AG10803 (cell line): Measurements from ENCODE around the gene RANBP3.

ENCODE experiments used
- DNase-seq: peaks from one replicate; pipeline ENCODE4 v3.0.0; 2010; ENCODE audit warnings: low read depth
- H3K4me3 ChIP-seq: 2 replicates; pipeline ENCODE4 v1.5.1; 2011; ENCODE audit warnings: mild to moderate bottlenecking, low read length, control low read depth
- TF ChIP-seq, protein P1 (sequence below): conservative IDR thresholded peaks from 2 replicates; pipeline ENCODE4 v1.5.1; 2011; ENCODE audit warnings: mild to moderate bottlenecking, low read length, control low read depth, inconsistent platforms

Gene RANBP3

DNA sequence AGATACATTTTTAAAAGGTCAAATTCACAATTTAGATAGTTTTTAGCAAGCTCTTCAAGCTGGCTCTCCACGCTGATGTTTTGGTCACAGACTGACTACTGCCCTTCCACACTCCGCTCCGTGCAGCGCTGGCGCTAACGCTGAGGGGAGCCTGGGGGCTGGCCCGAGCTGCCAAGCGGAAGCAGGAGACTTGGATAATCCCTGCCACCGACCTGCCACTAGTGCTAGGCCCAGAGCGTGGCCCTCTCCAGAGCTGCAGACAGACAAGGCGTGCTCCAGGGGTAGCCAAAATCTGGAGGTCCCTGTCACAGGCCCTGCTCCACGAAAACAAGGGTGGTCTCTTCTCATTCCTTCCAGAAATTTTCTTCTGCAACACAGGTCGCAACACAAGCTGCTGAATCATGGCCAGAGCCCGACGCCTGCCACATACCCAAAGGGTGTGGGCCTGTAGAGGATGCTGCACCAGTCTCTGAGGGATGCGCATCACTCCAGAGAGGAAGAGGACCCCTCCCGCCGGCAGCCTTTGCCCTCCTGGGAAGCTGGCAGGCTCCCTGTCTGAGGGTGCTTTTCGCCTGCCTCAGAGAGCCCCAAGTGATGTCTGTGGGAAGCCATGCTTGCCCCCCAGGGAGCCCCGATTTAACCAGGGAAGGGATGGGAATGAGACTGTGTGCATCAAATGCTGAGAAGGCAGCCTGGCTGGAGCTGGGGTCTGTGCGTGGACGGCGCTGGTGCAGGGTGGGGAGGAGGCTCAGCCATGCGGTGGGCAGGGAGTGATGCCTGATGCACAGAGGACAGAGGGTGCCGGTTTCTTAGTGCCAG lies 42.3 kb downstream of the RANBP3 start:
- DNase-seq = no peak
- TF ChIP-seq, protein P1, sequence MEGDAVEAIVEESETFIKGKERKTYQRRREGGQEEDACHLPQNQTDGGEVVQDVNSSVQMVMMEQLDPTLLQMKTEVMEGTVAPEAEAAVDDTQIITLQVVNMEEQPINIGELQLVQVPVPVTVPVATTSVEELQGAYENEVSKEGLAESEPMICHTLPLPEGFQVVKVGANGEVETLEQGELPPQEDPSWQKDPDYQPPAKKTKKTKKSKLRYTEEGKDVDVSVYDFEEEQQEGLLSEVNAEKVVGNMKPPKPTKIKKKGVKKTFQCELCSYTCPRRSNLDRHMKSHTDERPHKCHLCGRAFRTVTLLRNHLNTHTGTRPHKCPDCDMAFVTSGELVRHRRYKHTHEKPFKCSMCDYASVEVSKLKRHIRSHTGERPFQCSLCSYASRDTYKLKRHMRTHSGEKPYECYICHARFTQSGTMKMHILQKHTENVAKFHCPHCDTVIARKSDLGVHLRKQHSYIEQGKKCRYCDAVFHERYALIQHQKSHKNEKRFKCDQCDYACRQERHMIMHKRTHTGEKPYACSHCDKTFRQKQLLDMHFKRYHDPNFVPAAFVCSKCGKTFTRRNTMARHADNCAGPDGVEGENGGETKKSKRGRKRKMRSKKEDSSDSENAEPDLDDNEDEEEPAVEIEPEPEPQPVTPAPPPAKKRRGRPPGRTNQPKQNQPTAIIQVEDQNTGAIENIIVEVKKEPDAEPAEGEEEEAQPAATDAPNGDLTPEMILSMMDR = no peak
- H3K4me3 ChIP-seq = no peak overlapping the region

DNA sequence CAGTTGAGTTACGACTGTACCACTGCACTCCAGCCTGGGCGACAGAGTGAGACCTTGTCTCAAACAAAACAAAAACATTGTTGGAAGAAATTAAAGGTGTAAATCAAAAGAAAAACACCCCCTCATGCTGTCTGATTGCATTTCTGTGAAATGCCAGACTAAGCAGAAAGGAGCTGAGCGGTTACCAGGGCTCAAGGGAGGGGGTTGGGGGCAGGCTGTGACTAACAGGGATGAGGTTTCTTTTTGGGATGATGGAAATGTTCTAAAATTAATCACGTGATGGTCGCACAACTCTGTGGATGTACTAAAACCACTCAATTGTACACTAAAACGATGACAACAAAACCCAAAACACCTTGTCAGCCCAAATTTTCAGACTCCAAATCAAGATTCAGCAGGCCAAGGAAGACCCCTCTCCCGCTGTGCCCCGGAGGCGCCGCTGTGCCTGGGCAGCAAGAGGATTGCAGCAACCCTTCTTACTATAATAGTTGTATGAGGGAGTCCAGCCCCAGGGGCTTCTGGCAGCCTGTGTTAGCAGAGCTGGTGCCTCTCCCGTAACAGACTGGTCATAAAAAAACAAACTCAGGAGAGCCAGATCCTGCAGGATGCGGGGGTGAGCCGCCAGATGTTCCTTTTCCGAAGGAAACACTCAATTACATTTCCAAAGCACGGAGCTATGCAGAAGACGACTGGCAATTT lies 43.0 kb downstream of the RANBP3 start:
- peak; percentile 63 for DNase-seq
- TF ChIP-seq, protein P1 = no peak
- H3K4me3 ChIP-seq = no peak overlapping the region

DNA sequence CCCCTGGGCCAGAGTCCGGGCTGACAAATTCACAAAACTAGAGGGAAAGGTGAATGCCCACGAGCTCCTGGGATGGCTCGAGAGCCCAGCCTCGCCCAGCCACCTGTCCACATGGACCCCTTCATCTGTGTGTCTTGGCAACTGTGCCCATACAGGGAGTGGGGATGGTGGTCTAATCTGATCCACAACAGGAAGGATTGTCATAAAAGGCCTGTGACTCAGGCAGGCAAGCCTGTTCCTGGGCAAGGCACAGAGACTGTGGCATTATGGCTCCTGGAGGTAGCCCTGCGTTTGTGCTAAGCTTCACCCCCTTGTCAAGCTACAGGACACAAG lies 43.9 kb downstream of the RANBP3 start:
- H3K4me3 ChIP-seq = no peak overlapping the region
- no peak for DNase-seq
- TF ChIP-seq, protein P1 = no peak

DNA sequence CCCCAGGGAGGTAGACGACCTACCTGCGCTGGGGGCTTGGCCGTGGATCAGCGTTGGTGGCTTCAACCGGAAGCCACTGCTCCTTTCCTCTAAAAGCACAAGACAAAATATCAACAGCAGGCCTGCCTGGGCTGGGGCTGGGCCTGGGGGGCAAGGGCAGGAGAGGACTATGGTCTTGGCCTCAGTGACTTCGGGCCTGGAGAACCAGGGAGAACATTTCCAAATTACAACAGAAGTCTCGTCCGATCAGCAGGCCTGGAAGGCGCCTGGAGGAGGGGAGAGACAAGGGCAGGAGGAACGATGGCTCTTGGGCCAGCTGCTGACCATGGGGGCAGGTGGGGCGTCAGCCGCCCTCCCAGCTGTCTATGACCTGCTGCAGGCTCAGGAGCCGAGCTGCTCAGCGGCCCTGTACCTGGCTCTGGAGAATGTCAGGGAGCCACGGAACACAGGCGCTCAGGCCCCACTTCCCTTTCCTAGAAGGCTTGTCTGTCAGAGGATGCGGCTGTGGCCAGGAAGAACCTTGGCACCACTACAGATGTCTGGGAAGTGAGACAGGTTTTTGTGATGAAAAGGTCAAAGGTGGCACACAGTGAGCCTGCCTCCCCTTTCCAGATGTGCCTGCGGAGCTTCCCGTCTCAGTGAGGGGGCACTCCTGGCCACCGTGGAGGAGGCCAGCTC lies 44.4 kb downstream of the RANBP3 start:
- TF ChIP-seq, protein P1 = no peak
- H3K4me3 ChIP-seq = no peak overlapping the region
- no peak for DNase-seq

DNA sequence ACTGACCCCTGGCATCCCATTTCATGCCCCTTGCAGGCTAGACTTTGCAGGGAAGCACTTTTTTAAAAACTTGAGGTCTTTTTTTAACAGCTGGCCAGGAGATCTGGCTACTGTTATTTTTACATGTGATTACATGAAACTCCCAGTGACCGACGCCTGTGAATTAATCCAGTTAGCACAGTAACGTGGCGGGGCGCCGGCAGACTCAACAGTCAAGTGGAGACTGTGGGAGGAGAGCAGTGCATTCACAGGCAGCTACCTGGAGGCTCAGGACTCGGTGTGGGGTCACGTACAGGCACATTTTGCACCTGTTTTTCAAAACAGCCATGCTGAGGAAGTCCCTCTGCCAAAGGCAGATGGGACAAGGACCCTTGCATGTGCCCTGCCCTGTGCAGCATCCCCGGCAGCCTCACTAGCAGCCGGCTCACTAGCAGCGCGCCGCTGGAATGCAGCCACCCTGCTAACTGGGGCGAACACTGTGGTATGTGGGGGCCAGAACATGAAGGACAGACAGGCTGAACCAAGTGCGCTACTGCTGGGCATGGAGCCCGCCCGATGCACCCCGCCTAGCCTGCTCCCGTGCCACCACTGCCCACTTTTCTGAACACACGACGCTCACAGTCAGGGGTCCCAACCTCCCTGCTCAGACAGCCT lies 45.2 kb downstream of the RANBP3 start:
- TF ChIP-seq, protein P1 = no peak
- no peak overlapping the region for H3K4me3 ChIP-seq
- no peak for DNase-seq

DNA sequence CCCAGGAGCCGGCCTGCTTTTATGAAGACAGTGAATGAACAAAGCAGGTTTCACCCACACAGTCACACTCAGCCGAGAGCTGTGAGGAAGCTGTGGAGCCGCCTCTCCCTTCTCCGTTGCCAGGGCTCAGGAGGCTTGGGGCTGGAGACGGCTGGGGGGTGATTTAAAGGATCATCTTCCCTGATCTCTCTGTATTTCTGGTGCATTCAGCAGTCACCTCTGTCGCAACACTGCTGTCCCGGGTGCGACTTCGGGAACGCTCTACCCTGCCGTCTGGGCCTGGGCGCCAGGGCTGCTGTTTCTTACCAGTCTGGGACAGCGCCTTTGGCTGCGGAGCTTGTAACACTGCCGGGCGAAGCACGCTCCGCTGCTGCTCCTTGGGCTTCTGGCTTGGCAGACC lies 45.8 kb downstream of the RANBP3 start:
- TF ChIP-seq, protein P1 = no peak
- no peak overlapping the region for H3K4me3 ChIP-seq
- no peak for DNase-seq
